Stimulated activated CD8-positive, alpha-beta memory T cell treated with anti-CD3 and anti-CD28 coated beads, Interleukin-15, amount 100 ng/mL, for 24 hours (primary cell): ENCODE data around the gene IPCEF1.
"Not testable (repeated sequence)": the region's sequence is repeated elsewhere in the genome, so short reads cannot be mapped to it uniquely, and the experiment has no call there.

ENCODE experiments used
- DNase-seq: peaks from one replicate; pipeline ENCODE4 v3.0.0-alpha.2; 2020; ENCODE audit warnings: low read depth

The IPCEF1 gene

DNA sequence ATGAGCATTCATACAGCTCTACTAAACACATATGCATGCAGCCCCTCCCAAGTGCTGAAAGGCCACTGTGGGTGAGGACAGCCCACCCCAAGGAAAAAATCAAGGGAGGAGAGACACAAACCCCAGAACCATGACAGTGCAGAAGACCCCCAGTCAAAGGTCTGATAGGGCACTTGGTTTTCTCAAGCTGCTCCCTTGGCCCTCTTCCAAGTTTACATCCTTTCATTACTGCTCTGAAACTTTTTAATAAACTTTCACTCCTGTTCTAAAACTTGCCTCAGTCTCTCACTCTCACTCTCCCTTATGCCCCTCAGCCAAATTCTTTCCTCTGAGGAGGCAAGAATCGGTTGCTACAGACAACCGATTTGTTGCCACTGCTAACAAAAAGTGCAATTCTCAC, 24.9 kb downstream of the IPCEF1 start:
- no peak for DNase-seq

DNA sequence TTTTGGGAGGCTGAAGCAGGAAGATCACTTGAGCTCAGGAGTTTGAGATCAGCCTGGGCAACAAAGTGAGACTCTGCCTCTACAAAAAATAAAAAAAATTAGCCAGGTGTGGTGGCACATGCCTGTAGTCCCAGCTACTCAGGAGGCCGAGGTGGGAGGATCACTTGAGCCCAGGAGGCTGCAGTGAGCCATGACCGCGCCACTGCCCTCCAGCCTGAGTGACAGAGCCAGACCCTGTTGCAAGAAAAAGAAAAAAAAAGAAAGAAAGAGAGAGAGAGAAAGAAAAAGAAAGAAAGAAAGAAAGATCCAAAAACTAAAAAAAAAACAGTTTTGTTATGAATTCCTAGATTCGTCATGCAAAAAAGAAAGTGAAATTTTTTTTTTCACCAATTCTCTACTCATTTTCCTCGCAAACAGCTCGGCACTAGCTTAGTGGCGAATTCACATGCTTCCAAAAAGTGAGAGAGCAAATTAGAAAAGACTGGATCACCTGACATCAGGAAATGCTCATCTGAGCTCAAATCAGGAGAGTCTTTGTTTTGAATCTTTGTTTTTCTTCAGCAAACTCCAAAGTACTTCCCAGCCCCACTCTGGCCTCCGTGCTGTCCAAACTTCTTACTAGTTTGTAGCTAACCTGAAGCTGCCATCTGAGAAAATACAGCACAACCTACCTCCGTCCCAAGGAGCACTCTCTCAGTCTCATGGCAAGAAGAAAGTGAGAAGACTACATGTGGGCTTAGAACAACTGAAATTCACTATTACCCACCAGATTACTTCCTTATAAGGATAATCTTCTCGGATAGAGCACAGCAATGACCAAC, 27.0 kb downstream of the IPCEF1 start:
- no peak for DNase-seq

DNA sequence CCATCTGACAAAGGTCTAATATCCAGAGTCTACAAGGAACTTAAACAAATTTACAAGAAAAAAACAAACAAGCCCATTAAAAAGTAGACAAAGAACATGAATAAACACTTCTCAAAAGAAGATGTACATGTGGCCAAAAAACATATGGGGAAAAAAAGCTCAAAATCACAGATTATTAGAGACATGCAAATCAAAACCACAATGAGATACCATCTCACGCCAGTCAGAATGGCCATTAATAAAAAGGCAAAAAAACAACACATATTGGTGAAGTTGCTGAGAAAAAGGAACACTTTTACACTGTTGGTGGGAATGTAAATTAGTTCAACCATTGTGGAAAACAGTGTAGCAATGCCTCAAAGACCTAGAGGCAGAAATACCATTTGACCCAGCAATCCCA, 29.3 kb downstream of the IPCEF1 start:
- DNase-seq = not testable (repeated sequence)

DNA sequence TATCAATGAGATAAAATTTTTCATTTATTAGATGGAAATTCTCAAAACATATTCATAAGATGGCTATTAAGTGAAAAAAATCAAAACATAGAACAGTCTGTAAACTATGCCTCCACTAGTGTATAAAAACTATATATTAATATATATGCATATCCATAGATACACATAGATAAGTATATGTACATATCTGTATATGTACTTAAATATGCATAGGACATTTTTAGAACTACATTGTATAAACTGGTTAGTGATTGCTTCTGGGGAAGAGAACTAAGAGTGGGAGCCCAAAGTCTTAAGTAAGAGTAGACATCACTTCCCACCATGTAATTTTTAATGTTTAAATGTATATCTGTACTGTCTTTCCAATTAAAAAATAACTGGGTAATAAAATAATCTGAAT, 31.5 kb downstream of the IPCEF1 start:
- no peak for DNase-seq

DNA sequence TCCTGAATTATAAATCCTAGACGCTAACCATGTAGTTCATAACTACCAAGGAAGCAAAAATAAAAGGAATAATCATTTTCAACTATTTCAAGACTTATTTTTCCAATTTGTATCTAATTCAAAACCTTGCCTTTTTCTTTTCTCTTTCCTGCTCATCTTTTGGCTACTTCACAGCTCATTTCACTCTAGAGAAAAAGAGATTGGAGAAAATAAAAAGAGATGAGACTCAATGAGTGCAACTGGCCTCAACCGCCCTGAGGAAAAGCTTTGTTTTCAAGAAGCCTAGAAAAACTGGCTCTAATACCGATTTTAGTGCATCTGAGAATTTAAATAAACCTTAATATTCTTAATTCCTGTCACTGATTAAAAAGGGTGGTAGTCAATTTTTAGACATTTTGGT, 36.4 kb downstream of the IPCEF1 start:
- DNase-seq = no peak

DNA sequence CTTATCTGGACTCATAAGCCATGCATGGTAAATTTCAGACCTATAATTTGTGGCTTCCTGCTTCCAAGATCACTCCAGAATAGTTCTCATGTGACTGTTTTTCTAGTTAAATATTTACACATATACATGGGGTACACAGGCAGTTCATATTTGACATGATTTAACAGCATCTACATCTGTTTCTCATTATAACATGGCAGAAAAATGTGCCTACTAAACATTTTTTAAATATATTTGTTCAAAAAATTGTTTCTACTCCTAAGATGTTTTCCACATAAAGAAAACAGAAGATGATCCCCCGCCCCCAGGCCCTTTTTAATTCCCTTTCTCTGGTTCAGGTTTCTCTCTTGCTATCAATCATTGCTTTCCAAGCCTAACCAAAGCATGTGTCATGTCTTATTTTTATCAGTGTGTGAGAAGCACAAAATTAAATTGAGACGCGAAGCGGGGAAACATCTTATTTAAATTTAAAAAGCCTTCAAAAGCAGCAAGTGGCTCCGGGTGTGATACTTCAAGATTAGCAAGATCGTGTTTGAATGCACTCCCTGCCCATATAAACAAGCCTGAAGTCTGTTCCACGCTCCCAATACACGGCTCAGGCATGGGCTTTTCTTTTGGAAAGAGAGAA, 37.3 kb downstream of the IPCEF1 start:
- no peak for DNase-seq

DNA sequence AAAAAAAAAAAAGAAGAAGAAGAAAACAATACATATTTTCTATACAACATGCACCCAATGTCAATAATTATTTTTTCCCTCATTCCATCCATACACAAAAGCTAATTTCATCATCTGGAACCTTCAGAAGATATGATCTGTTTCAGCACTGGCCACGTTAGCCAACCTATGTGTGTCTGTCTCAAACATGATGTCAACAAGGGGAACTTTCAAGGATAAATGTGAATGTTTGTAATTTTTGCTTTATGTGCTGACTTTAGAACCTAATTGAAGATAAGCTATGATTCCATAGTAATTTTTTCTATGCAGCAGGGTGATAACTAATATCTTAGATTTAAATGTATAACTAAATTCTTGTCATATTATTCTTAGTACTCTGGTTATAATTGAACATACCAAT, 37.9 kb downstream of the IPCEF1 start:
- no peak for DNase-seq

DNA sequence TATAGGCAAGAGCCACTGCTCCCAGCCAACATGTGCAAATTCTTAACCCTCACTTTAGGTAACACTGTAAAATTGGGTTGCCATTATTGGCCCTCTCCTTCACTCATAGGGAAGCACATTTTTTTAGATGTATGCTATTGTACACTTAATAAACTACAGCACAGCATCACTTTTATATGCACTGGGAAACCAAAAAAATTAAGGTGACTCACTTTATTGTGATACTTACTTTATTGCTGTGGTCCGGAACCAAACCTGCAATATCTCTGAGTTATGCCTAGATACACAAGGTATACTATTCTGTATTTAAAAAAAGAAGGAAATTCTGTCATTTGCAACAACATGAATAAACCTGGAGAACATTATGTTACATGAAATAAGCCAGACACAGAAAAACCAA, 40.5 kb downstream of the IPCEF1 start:
- no peak for DNase-seq

DNA sequence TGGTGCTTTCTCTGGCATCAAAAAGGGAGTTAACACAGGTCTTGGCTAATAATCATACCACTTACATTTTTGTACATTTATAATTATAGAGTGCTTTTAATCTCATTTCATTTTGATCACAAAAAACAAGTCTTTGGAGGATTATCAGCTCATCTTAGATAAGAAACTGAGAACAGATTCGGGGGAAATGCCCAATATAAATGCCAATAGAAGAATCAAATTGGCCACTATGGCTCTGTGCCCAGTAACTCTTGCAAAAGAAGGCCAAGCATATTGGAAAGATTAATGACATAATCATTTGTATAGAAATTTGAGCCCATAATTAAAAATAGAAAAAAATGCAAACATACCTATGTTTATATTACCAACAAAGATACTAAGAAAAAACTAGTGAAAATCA, 42.5 kb downstream of the IPCEF1 start:
- no peak for DNase-seq

DNA sequence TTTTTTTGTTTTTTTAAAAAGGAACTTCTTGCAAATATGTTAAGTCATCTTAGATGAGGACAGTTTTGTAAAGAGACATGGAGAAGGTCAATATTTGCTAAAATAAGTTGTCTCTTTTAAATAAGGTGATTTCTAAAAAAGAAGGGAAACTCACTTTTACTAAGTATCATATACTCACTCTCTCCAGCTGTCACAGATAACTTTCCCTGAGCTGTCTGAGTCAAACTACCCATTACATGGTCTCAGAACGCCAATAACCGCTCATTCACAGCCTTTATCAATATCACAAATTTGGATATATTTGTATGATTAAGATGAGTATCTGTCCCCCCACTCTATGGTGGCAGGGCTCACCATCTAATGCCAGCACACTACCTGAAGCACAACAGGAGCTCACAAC, 47.6 kb downstream of the IPCEF1 start:
- DNase-seq = no peak

DNA sequence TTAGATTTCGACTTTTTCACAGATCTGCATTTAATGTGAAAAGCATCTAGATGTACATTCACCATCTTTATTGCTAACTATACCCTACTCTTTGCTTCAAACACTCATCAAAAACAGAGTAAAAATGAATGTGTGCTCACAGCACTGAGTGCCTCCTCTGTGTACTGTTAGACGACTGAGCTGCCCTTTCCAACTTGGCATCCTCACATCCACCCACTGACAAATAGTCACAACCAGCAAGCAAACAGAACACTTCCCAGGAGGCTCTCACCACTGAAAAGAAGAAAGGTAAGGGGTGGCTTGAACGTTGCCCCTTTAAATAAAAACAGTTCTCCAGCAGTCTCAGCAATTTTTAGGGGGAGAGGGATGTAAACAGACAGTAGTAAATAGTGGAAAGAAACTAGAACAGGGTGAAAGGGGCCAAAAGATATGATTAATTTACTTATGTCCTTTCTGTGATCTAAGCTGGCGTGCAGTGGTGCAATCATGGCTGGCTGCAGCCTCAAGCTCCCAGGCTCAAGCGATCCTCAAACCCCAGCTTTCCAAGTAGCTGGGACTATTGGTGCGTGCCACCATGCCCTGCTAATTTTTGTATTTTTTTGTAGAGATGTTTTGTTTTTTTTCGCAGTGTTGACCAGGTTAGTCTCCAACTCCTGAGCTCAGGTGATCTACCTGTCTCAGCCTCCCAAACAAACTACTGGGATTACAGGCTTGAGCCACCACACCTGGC, 48.7 kb downstream of the IPCEF1 start:
- no peak for DNase-seq

DNA sequence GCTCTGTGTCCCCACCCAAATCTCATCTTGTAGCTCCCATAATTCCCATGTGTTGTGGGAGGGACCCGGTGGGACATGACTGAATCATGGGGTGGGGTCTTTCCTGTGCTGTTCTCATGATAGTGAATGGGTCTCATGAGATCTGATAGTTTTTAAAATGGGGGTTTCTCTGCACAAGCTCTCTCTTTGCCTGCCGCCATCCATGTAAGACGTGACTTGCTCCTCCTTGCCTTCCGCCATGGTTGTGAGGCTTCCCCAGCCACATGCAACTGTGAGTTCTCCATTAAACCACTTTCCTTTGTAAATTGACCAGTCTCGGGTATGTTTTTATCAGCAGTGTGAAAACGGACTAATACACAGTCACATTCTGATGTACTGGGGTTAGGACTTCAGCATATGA, 49.5 kb downstream of the IPCEF1 start:
- not testable (repeated sequence) for DNase-seq

DNA sequence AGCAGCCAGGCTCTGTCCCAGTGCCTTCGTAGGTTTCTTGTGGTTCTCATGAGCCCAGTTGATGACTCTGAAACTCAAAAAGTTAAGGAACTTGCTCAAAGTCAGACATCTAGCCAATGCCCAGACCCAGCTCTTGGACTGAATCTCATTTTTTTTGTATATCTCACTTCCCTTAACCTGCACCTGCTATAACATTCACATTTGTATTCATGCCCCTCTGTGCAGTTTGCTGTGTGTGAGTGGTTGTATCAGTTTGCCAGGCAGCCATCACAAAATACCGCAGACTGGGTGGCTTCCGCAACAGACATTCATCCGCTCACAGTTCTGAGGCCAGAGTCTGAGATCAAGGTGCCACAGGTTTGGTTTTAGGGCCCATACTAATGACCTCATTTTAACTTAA, 49.9 kb downstream of the IPCEF1 start:
- no peak for DNase-seq

DNA sequence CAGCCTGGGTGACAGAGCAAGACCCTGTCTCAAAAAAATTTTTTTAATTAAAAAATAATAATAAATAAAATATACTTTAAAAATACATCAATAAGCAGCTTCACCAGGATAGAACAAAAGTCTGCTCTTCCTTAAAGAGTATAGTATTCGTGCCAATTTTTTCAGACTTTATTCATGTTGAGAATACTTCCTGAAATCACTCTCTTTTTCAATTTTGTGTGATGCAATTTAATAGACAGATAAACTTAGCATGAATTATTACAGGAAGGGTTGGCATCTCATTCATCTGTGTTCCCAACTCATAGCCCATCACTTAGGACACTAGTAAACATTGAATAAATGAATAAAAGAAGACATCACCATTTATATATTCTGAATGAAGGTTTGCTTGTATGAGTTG, 52.4 kb downstream of the IPCEF1 start:
- DNase-seq = no peak

DNA sequence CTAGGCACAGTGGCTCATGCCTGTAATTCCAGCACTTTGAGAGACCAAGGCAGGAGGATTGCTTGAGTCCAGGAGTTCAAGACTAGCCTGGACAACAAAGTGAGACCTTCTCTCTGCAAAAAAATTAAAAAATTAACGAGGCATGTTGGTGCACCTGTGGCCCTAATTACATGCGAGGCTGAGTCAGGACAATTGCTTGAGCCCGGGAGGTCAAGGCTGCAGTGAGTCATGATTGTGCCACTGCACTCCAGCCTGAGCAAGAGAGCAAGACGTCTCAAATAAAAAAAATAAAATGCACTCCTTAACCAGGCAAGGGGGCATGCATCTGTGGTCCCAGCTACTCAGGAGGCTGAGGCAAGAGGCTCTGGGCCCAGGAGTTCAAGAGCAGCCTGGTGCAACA, 53.0 kb downstream of the IPCEF1 start:
- DNase-seq = not testable (repeated sequence)

DNA sequence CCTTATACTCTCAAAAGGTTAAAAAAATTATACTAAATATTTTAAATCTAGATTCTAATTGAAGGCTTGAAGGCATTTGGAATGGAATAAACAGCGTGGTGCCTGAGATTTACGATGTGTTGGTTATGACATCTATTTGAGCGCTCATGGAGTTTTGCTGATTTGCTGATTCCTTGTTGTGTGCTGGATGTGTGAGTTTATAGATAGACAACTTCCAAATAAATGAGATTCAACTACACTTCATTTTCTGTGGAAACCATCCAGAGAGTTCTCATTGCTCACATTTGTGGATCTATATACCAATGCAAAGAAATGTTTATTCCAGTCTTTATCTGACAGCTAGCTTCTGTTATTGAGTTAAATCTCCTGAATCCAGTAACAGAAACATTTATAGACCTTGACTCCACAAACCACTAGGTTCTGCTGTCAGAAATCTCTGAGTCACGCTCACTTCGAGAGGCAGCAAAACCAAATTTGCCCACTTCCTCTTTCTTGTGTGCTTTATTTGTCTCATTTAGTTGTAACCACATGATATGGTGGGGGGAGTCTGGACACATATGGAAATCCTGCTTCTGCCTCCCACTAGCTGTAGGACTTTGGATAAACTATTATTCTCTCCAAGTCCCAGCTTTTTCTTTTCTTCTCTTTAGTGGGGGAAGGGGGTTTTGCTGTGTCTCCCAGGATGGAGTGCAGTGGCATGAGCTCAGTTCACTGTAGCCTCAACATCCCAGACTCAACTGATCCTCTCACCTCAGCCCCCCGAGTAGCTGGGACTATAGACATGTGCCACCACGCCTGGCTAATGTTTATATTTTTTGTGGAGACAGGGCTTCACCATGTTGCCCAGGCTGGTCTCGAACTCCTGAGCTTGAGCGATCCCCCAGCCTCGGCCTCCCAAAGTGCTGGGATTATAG, 54.5 kb downstream of the IPCEF1 start:
- no peak for DNase-seq

DNA sequence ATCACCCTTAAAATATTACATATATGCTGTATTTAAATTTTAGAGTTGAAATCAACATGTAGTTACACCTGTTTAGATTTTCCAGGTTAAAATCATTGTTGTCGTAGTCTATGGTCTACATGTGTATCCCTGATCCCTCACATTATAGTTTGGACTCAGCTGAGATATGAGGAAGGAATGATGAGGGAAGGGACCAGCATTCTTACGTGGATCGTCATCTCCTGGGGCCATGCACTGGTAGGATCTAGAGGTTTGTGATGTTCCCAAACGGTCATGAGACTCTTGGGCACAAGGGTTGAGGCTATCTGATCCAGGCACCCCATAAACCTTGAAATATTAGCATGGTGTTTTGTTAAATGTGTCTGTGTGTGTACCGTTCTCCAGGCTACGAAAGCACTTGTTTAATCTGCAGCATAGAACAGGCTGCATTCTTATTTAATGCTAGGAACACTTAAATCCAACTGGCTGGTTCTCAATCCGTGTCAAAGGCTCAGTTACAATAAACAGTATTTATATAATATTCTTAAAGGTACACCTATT, 55.4 kb downstream of the IPCEF1 start:
- no peak for DNase-seq

DNA sequence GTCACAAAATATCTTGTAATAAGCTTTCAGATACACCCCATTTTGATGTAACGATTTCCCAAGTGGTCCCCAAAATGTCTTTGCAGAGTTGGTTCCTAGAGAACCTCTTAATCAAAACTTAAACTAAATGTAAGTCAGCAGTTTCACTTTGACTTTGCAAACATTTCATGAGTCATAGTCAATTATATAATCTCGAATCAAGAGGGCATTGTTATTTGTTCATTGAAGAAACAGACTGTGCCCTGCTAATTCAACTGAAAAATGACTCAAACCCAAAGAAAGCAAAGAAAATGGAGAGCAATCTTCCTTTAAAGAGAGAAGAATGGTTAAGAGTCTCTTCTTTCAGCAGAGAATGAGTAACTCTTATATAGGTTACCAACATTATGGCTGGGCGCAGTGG, 58.3 kb downstream of the IPCEF1 start:
- no peak for DNase-seq

DNA sequence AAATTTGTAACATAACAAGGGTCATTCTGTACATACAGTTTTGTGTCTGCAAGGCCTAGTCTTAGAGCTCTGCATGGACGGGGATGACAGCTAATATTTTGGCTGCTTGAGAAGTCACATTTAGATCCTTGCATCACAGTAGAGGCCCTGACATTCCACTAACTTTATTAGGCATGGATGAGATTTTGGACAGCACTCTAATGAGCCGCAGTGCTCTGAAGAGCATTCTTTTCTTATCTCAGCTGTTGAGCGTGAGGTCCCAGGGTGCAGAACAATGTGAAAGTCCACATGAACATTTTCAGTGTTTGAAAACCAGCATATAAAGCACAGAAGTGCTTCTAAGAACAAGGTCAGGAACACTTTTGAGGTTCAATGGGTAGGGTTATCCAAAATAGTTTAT, 58.9 kb downstream of the IPCEF1 start:
- DNase-seq = no peak

DNA sequence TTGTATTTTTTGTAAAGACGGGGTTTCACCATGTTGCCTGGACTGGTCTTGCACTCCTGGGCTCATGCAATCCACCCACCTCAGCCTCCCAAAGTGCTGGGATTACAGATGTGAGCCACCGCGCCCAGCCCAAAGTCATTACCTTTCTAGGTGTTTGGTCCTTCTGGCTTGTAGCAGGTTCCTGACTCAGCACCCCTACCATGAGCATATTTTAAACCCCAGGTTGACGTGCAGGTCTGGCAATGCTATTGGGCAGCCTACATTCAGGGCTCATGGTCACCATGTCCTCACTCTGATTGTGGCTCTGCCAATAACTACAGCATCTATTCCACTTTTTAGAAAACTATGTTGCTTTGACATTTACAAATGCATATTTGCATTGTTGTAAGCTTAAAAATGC, 59.4 kb downstream of the IPCEF1 start:
- DNase-seq = no peak

DNA sequence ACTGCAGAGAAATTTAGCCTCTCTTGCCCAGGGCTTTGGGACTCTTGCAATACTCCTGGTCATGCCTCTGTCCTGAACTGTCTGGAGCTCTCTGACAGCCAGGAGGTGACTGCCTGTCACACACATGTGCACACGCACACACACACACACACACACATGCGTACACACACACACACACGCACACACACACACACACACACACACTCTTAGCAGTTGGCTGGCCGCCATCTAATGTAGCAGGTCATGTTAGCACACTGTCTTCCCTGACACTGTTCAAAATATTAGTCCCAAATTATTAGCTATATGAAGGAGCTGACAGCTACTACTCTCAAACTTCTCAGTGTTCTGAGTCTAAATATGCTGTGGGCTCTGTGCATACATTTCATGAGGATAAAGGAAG, 60.9 kb downstream of the IPCEF1 start:
- DNase-seq = no peak
